NOMO-1 (cell line): Measurements from ENCODE around the gene MYOZ2.
"Not testable (repeated sequence)": the region's sequence is repeated elsewhere in the genome, so short reads cannot be mapped to it uniquely, and the experiment has no call there.

ENCODE experiments used
- DNase-seq, 2 experiments: peaks; one replicate each; lab custom pipeline; 2025; ENCODE audit not compliant: unreplicated experiment in 2 of 2; lab: John Stamatoyannopoulos, UW

Gene MYOZ2

DNA sequence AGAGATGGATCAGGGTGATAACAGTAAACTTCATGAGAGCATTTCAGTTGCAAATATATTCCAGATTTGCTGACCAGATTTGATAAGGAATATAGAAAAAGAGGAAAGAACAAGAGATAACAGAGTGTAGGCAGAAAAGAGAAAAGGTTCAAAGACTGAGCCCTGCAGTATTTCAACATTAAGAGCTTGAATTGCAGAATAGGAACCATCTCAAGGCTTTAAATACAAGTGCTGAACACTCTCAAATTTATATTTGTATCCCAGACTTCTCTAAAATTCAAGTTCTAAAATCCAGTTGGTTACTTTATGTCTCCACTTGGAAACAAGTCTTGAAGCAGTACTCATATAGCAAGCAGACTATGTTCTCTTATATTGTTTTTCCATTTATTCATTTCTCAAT, 9.7 kb upstream of the MYOZ2 start:
- peak in 1 of 2 experiments; percentile 12 for DNase-seq

- no peak for DNase-seq
These were observed 7.5 kb upstream of the MYOZ2 start for GRCh38 chr4:119128148-119128547.

- DNase-seq: no peak
These were observed 5.1 kb upstream of the MYOZ2 start for GRCh38 chr4:119130365-119131065.

- DNase-seq: no peak
These were observed 4.5 kb upstream of the MYOZ2 start for GRCh38 chr4:119131164-119131563.

GRCh38 chr4:119132306-119132705, 3.3 kb upstream of the MYOZ2 start:
- DNase-seq: no peak

DNA sequence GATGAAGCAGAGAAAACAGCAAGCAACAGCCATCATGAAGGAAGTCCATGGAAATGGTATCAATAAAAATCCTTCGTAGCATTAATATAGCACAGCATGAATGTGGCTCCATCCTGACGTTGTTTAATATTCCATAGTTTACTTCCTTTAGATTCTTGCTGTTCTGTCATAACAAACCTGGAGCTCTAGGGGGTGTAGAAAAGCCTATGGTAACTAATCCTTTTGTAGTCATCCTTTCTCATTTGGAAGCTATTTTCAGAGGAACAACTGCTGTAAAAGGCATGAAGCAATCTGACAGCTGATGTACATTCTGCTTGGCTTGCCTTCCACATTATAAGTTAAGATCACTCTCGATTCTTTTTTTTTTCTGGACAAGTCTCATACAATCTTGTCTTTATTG, 914 bp downstream of the MYOZ2 start:
- no peak for DNase-seq

GRCh38 chr4:119138046-119138445, 2.4 kb downstream of the MYOZ2 start:
- DNase-seq: no peak

GRCh38 chr4:119139311-119139710, 3.7 kb downstream of the MYOZ2 start:
- no peak for DNase-seq

DNA sequence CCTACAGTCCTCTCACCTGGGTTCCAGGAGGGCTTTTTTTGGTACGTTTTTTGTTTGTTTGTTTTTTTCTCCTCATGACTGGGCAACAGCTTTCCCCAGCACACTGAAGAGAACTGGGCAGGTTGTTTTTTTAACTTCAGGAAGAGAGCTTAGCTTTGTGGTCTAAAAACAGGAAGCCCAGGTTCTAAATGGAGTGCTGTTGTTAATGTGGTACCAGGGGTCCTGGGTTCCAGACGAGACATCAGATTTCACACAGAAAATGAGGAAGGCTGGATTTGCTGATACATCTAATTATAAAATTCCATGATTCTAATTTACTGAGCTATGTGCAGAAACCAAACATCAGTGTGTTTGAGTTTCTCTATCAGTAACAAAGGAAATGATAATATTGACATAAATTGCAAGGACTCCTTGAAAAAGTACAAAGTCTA, 4.2 kb downstream of the MYOZ2 start:
- DNase-seq: peak; percentile 15 to 41

GRCh38 chr4:119141283-119141682, 5.7 kb downstream of the MYOZ2 start:
- not testable (repeated sequence) for DNase-seq

DNA sequence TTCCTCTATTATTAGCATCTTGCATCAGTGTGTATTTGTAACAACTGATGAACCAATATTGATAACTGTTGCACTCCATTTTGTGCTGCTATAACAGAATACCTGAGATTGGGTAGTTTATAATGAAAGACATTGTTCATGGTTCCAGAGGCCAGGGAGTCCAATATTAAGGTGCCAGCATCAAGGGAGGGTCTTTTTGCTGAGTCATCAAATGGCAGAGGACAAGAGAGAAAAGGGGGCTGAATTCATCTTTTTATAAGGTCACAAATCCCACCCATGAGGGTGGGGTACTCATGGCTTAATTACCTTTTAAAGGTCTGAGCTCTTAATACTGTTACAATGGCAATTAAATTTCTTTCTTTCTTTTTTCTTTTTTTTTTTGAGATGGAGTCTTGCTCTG, 7.2 kb downstream of the MYOZ2 start:
- no peak for DNase-seq

DNA sequence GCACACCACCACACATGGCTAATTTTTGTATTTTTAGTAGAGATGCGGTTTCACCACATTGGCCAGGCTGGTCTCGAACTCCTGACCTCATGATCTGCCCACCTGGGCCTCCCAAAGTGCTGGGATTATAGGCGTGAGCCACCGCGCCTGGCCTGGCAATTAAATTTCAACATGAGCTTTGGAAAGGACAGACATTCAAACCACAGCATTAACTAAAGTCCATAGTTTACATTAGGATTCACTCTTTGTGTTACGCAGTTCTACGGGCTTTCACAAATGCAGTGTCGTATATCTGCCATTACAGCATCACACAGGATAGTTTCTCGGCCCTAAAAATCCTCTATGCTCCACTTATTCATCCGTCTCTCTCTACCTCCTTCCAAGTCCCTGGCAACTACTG, 7.7 kb downstream of the MYOZ2 start:
- not testable (repeated sequence) for DNase-seq

- no peak for DNase-seq
These were observed 13.5 kb downstream of the MYOZ2 start for GRCh38 chr4:119149110-119149509.

DNA sequence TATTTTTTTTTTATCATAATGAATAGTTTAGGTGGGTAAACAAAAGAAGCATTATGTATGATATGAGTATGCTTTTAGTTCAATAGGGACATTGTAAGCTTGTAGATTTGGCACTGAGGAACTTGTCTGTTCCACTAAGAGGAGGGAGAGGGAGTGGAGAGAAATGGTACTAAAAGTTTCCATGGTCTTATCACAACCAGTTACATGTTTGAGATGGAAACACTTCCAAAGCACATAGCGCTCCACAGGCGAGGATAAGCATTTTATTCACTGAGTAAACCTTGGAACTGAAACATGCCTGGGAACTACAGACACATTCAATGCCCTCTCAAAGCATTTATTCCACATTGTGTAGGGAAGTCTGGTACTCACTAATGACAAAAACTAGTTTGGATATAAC, 15.5 kb downstream of the MYOZ2 start:
- no peak for DNase-seq

- peak in 1 of 2 experiments; percentile 24 for DNase-seq
These were observed 17.1 kb downstream of the MYOZ2 start for GRCh38 chr4:119152741-119153140.

- DNase-seq: no peak
These were observed 26.5 kb downstream of the MYOZ2 start for GRCh38 chr4:119162174-119162573.

- no peak for DNase-seq
These were observed 30.1 kb downstream of the MYOZ2 start for GRCh38 chr4:119165767-119166166.

DNA sequence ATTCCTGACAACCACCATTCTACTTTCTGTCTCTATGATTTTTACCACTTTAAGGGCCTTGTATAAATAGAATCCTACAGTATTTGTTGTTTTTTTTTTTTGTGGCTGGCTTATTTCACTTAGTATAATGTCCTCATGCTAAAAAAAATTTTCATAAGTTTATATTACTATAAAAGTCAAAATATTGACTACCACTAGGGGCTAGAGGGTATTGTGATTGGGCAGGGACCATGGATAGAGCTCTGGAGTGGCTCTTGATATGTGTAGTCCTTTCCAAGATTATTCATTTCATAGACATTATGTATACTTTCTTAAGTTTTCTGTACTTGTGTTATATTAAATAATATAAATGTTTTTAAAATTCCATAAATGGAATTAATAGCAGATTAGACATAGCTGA, 34.6 kb downstream of the MYOZ2 start:
- no peak for DNase-seq

DNA sequence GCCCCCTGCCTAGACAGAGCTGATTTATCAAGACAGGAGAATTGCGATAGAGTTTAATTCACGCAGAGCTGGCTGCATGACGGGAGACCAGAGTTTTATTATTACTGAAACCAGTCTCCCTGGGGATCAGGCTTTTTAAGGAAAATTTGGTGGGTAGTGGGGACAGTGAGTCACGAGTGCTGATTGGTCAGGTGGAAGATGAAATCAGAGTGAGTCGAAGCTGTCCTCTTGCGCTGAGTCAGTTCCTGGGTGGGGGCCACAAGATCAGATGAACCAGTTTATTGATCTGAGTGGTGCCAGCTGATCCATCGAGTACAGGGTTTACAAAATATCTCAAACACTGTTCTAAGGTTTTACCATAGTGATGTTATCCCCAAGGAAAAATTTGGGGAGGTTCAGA, 36.6 kb downstream of the MYOZ2 start:
- no peak for DNase-seq

GRCh38 chr4:119173729-119174361, 38.2 kb downstream of the MYOZ2 start:
- not testable (repeated sequence) for DNase-seq

- no peak for DNase-seq
These were observed 43.4 kb downstream of the MYOZ2 start for GRCh38 chr4:119179011-119179410.

DNA sequence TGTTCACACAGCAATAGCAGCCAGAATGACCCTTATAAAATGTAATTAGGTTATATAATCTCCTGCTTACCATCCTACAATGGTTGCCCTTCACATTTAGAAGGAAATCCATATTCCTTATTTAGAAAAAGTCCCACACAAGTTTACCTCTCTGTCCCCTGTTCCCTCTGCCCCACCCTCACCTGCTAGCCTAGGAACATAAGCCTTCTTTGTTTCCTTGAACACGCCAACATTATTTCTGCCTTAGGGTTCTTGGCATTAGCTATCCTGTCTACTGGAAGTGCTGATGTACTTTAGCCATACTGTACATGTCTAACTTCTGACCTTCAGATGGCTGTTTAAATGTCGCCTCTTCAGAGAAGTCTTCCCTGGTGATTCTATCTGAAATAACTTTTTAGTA, 48.5 kb downstream of the MYOZ2 start:
- DNase-seq: no peak
